Keratinocyte (primary cell): Measurements from ENCODE around the gene IVNS1ABP. TPM values are rescaled to one million over a fixed set of nuclear protein-coding genes. Genes with fewer than 3 reads are reported as not detected.

Experiments used
- DNase-seq: peaks from one replicate; pipeline ENCODE4 v3.0.0-alpha.2; 2011; ENCODE audit warnings: low read depth, missing footprints, low spot score
- FAIRE-seq: peaks from 2 replicates; lab custom pipeline; 2011; peaks lifted over from hg19 to GRCh38; lab: Jason Lieb, UNC
- H2AFZ ChIP-seq: 2 replicates; pipeline ENCODE4 v1.6.0; 2012; ENCODE audit warnings: low read length, control low read depth, inconsistent platforms; ENCODE audit not compliant: control insufficient read depth
- H3K27ac ChIP-seq: 2 replicates; pipeline ENCODE4 v1.5.1; 2011; ENCODE audit warnings: low read length; ENCODE audit not compliant: control insufficient read depth, insufficient read depth
- H3K27me3 ChIP-seq: 3 replicates; pipeline ENCODE4 v1.6.0; 2011; ENCODE audit warnings: low read length; ENCODE audit not compliant: control insufficient read depth, insufficient read depth; ENCODE audit errors: extremely low read depth
- H3K36me3 ChIP-seq, 2 experiments: 2 replicates in 1 of 2; 3 replicates in 1 of 2; pipeline ENCODE4 v1.5.1; 2011; ENCODE audit warnings: low read length in 2 of 2, mild to moderate bottlenecking in 1 of 2; ENCODE audit not compliant: control insufficient read depth in 2 of 2, insufficient read depth in 2 of 2; ENCODE audit errors: extremely low read depth in 1 of 2
- H3K4me1 ChIP-seq: 3 replicates; pipeline ENCODE4 v1.5.1; 2011; ENCODE audit warnings: low read length; ENCODE audit not compliant: control insufficient read depth, insufficient read depth; ENCODE audit errors: extremely low read depth
- H3K4me2 ChIP-seq: 3 replicates; pipeline ENCODE4 v1.6.0; 2011; ENCODE audit warnings: low read depth, low read length; ENCODE audit not compliant: control insufficient read depth, insufficient read depth; ENCODE audit errors: extremely low read depth
- H3K4me3 ChIP-seq, 3 experiments: fragments of 200-600 bp in 1 of 3; sonication (generic) in 1 of 3; 2 replicates in 2 of 3; 3 replicates in 1 of 3; pipeline ENCODE4 v1.5.1; 2011 to 2016; ENCODE audit warnings: low read length in 3 of 3, mild to moderate bottlenecking in 3 of 3, control low read depth in 2 of 3, inconsistent platforms in 1 of 3, low read depth in 1 of 3, mixed read lengths in 1 of 3, mixed run types in 1 of 3, moderate library complexity in 1 of 3; ENCODE audit not compliant: control insufficient read depth in 2 of 3, insufficient read depth in 2 of 3; ENCODE audit errors: extremely low read depth in 1 of 3
- H3K79me2 ChIP-seq: 2 replicates; pipeline ENCODE4 v1.6.0; 2012; ENCODE audit warnings: low read length; ENCODE audit not compliant: control insufficient read depth, insufficient read depth
- H3K9ac ChIP-seq: 3 replicates; pipeline ENCODE4 v1.6.0; 2011; ENCODE audit warnings: low read length; ENCODE audit not compliant: control insufficient read depth, insufficient read depth; ENCODE audit errors: extremely low read depth
- H3K9me1 ChIP-seq: 3 replicates; pipeline ENCODE4 v1.6.0; 2011; ENCODE audit warnings: low read length; ENCODE audit not compliant: control insufficient read depth, insufficient read depth; ENCODE audit errors: extremely low read depth
- H3K9me3 ChIP-seq: 2 replicates; pipeline ENCODE4 v1.5.1; 2012; ENCODE audit warnings: low read depth, low read length; ENCODE audit not compliant: control insufficient read depth
- H4K20me1 ChIP-seq: 3 replicates; pipeline ENCODE4 v1.6.0; 2011; ENCODE audit warnings: low read length; ENCODE audit not compliant: control insufficient read depth, insufficient read depth; ENCODE audit errors: extremely low read depth
- EZH2 ChIP-seq: IDR thresholded peaks from one replicate; pipeline ENCODE4 v1.6.1; 2012; ENCODE audit warnings: inconsistent platforms, mild to moderate bottlenecking, low read length, moderate library complexity
- dilution Hi-C: fragments of 300-500 bp; cut with MboI; formaldehyde crosslinking; loops from one replicate; pipeline ENCODE4 v1.7.0; 2020; ENCODE audit warnings: low sequenced_read_pairs; ENCODE audit not compliant: extremely low pct_ligation_motif_present
- polyA plus RNA-seq, 5 experiments: library from polyadenylated mRNA; depleted of rRNA in 3 of 5; stranded (reverse) in 3 of 5; stranded (forward) in 1 of 5; unstranded in 1 of 5; fragments of >200 nt; gene quantifications; 1 replicate in 1 of 5; 2 replicates in 3 of 5; 3 replicates in 1 of 5; pipeline versions ENCODE4 v1.2.1 to v1.2.3, GENCODE V29; 2011 to 2012; ENCODE audit warnings: missing spikeins in 2 of 5, low read depth in 1 of 5, low replicate concordance in 1 of 5
- TF ChIP-seq, protein P1 (sequence below), 3 experiments: IDR thresholded peaks in 1 of 3; conservative IDR thresholded peaks in 1 of 3; optimal IDR thresholded peaks in 1 of 3; 2 replicates in 2 of 3; 3 replicates in 1 of 3; pipeline versions ENCODE3 to v1.5.1; 2011; ENCODE audit warnings: low read length in 3 of 3, mild to moderate bottlenecking in 3 of 3, moderate library complexity in 2 of 3, control low read depth in 1 of 3, inconsistent platforms in 1 of 3; ENCODE audit not compliant: insufficient read depth in 2 of 3; ENCODE audit errors: extremely low read depth in 1 of 3

IVNS1ABP gene
- polyA plus RNA-seq, 1 donor (not counting 4 experiments of a cell fraction or from before 2014, with no cell fraction given): 162 TPM

DNA sequence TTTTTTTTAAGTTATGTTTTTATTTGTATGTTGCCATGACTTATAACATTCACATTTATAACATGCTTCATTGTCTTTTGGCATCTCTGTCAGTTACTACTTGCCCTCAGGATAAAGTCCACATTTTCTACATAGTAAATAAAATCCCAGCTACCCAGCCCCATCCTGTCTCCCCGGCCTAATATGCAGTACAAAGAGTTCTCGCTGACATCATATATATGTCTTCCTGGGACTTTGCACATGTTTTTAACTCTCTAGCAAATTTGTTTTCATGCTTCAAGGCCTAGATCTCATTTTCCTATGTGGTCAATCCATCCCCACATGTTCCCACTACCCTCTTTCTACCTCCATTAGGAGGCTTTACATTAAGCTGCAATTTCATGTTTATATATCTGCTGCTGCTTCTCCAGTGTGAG is 33.0 kb upstream of the IVNS1ABP start:
- dilution Hi-C loops: no loop called here
- DNase-seq: no peak
- FAIRE-seq: no peak
- Histone ChIP-seq H3K4me3 (no peak overlapping the region), H3K79me2 (no peaks in the 10 kb centered on the region), H3K4me1 (peaks cover 16% of the 10 kb centered on the region), H4K20me1 (no peaks in the 10 kb centered on the region), H3K36me3 (no peaks in the 10 kb centered on the region), H3K27me3 (no peaks in the 10 kb centered on the region), H3K9me3 (no peaks in the 10 kb centered on the region), H3K9ac (no peak overlapping the region), H3K27ac (peak overlapping the region; percentile 33), H3K9me1 (no peaks in the 10 kb centered on the region), H3K4me2 (peak overlapping the region; percentile 25), H2AFZ (peak overlapping the region; percentile 45)
- TF ChIP-seq EZH2: no peak
- TF ChIP-seq, protein P1, sequence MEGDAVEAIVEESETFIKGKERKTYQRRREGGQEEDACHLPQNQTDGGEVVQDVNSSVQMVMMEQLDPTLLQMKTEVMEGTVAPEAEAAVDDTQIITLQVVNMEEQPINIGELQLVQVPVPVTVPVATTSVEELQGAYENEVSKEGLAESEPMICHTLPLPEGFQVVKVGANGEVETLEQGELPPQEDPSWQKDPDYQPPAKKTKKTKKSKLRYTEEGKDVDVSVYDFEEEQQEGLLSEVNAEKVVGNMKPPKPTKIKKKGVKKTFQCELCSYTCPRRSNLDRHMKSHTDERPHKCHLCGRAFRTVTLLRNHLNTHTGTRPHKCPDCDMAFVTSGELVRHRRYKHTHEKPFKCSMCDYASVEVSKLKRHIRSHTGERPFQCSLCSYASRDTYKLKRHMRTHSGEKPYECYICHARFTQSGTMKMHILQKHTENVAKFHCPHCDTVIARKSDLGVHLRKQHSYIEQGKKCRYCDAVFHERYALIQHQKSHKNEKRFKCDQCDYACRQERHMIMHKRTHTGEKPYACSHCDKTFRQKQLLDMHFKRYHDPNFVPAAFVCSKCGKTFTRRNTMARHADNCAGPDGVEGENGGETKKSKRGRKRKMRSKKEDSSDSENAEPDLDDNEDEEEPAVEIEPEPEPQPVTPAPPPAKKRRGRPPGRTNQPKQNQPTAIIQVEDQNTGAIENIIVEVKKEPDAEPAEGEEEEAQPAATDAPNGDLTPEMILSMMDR (optimal IDR thresholded peaks at IDR 0.05 in 1 of 3, IDR thresholded peaks at IDR 0.05 in 1 of 3, conservative IDR thresholded peaks at IDR 0.05 in 1 of 3; ENCODE audit: extremely low read depth in 1 of 3, insufficient read depth in 2 of 3, low read length in 3 of 3): no peak

DNA sequence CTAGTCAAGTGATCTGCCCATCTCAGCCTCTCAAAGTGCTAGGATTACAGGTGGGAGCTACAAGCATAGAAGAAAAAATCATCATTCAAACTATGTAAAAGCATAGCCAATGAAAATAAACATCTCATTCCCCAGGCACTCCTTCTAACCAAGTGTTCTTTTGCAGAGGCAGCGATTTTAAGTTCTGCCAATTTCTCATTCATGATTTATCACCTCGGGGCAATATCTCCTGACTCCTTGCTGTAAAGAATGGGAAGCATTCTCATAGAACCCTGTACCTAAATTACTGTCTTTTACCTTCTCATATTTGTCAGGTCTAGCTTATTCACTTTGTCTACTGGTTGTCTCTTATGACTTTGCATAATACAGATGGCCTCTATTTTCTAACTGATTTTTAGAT is 32.5 kb upstream of the IVNS1ABP start:
- Histone ChIP-seq H3K4me3 (no peak overlapping the region), H3K4me1 (peaks cover 16% of the 10 kb centered on the region), H3K27ac (no peak overlapping the region), H3K36me3 (no peaks in the 10 kb centered on the region), H3K9me1 (no peaks in the 10 kb centered on the region), H3K9ac (no peak overlapping the region), H2AFZ (no peak overlapping the region), H3K9me3 (no peaks in the 10 kb centered on the region), H4K20me1 (no peaks in the 10 kb centered on the region), H3K27me3 (no peaks in the 10 kb centered on the region), H3K4me2 (peak overlapping the region; percentile 25), H3K79me2 (no peaks in the 10 kb centered on the region)
- TF ChIP-seq, protein P1 (optimal IDR thresholded peaks at IDR 0.05 in 1 of 3, IDR thresholded peaks at IDR 0.05 in 1 of 3, conservative IDR thresholded peaks at IDR 0.05 in 1 of 3; ENCODE audit: extremely low read depth in 1 of 3, insufficient read depth in 2 of 3, low read length in 3 of 3): no peak
- TF ChIP-seq EZH2: no peak
- DNase-seq (no peak), FAIRE-seq (no peak)
- dilution Hi-C loops: no loop called here
